COLO668 (cell line): Measurements from ENCODE around the gene SERPINA1.
"Not testable (repeated sequence)": the region's sequence is repeated elsewhere in the genome, so short reads cannot be mapped to it uniquely, and the experiment has no call there.

ENCODE experiments used
- DNase-seq: peaks from one replicate; lab custom pipeline; 2025; ENCODE audit not compliant: unreplicated experiment; lab: John Stamatoyannopoulos, UW

SERPINA1 gene

DNA sequence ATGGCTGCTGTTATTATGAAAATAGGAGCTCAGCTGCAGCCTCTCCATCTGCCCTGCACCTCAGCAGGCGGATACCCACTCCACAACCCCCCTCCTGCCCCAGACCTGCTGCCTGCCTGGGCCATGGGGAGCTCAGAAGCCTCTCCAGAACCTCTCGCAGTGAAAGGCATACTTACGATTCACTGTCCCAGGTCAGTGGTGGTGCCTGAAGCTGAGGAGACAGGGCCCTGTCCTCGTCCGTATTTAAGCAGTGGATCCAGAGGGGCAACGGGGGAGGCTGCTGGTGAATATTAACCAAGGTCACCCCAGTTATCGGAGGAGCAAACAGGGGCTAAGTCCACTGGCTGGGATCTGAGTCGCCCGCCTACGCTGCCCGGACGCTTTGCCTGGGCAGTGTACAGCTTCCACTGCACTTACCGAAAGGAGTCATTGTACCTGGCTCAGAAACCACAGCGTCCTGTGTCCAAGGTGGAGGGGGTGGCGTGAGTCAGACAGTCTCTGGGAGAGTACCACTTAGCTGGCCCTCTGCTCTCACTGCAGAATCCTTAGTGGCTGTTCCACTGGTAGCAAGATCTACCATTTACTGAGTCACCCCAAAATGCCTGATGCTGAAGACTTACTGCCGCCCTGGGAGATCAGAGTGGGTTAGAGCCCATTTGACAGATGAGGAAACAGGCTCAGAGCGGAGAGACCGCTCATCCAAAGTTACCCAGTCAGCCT is at the start of gene SERPINA1:
Gene SERPINA1 (minus strand): TSS at position 219 of the 720 bp plus-strand sequence. CDS start 5,365 bp downstream, outside the sequence.
- DNase-seq = peak; percentile 66

DNA sequence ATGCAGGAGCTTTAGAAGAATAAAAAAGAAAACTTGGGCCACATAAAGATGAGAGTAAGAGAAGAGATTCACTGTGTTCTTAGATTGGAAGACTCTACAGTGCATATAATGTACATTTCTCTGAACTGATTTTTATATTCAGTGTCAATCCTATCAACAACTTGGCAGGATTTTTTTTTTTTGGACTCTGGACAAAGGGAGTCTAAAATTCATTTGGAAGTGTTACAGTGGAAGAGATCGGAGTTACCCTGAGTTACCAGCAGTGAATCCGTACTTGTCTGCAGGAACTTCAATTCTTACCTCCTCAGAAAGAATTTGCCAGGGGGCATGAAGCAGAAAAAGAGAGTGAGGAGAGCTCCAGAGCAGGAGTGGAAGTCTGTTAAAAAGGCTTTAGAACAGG is 40.2 kb upstream of the SERPINA1 start:
- no peak for DNase-seq

DNA sequence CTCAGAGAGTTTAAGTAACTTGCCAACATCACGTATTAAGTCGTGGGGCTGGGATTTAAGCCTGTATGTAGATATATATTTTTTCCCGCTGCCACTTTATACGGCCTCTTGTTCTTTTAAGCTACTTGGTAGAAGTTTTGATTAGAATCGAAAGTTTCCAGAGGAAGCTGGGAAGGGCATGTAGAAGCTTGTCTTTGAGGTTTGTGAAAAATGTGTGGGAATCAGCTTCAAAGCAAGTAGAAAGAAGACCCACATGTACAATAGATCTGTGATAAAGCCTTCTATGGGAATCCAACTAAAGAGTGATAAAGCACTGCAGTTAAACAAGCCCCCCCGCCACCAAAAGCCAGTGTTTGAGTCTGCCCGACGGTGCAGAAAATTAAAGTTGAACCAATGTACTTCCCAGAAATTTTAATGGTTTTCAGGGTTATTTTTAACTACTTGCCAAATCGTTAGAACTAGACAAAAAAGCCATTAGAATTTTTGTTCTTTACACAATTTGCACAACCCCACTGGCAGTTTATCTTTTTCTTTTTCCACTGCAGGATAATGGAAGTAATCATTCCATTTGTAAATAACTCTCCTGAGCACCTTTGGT is 38.7 kb upstream of the SERPINA1 start:
- no peak for DNase-seq

- no peak for DNase-seq
These were observed 38.1 kb upstream of the SERPINA1 start for GRCh38 chr14:94426526-94426925.

- DNase-seq = no peak
These were observed 36.0 kb upstream of the SERPINA1 start for GRCh38 chr14:94424371-94424770.

DNA sequence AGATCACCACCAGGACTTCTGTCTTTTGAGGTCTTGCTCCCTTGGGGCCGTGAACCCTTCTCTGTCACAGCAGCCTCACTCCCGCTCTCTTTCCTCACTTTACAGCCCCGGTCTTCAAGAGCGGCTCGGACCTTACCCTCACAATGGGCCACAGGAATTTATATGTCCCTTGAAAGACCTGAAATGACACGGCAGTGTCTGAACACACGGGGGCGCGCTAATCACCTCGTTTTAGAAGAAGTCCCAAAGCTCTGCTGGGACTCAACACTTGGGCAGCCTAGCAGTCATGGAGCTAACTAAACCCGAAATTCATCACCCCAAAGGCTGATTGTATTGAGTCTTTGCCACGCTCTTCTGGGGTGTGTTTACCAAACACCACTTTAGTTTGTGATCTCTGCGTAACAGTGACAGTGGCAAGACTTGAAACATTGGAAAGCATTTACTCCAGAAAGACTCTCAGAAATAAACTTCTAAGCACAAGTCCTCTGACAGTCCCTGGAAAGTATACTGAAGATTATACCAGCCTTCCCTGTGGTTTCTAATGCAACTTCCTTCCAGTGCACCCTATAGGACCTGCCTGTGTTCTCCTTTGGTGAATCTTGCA is 35.2 kb upstream of the SERPINA1 start:
- peak; percentile 54 for DNase-seq

DNA sequence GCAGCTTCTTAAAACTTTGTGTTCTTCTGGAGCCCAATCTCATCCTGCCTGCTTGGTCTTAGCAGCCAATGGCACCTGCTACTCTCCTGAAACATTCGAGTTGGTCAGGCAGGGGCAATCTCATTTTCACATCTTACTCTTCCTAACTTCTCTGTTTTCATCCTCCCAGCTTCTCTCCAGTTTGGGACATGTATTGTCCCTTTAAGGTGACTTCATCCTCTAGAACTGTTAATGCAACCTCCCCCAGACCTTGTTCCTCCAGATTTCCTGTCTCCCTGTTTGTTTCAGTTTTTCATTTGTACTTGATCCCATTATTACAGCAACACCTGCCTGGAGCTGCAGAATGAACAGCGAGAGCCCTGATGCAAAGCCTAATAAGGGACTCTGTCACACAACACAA is 32.9 kb upstream of the SERPINA1 start:
- peak; percentile 17 for DNase-seq

DNA sequence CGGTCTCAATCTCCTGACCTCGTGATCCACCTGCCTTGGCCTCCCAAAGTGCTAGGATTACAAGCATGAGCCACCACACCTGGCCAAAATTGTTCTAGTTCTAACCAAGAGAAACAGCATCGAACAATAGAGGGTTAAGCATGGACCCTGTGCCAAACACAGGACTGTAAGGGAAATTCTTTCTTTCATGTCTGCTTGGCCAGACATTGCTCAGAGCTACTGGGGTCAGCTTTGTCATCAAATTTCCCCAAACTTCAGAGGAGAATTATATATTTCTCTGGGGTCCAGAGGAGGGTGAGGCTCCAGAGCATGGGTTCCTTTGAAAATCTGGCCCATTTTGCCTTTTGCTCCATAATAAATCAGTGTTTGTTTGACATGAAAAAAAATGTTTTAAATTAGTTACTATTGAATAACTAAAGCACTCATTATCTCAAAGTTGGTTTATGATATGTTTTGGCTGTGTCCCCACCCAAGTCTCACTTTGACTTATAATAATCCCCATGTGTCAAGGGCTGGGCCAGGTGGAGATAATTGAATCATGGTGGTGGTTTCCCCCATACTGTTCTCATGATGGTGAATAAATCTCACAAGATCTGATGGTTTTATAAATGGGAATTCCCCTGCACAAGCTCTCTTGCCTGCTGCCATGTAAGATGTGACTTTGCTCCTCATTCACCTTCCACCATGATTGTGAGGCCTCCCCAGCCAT is 29.2 kb upstream of the SERPINA1 start:
- not testable (repeated sequence) for DNase-seq

GRCh38 chr14:94412671-94413638 is 24.6 kb upstream of the SERPINA1 start:
- DNase-seq = no peak

DNA sequence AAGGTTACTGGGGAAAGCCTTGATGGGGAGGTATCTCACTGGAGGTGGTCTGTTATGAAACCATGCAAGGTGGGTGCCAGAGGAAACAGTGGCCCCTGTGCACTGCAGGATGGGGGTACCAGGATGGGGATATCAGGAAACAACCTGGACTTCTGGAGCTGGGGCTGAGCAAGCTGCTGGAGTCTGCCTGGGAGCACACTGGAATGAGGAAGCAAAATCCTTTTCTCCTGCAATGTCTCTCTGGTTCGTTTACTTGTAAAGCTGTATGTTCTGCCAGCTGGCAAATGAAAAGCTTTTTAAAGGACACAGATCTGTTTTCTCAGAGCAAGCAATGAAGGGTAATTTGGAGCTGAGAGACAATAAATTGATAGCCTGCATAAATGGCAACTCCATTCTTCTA is 23.2 kb upstream of the SERPINA1 start:
- DNase-seq = no peak

DNA sequence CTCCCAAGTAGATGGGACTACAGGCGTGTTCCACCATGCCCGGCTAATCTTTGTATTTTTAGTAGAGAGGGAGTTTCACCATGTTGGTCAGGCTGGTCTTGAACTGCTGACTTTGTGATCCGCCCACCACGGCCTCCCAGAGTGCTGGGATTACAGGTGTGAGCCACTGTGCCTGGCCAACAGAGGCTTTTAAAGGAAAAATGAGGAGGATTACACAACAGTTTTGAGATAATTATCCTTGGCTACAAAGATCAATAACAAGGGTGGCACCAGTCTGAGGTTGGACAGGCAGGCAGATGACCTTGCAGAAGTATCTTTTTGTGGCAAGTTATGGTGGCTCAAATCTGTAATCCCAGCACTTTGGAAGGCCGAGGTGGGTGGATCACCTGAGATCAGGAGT is 21.0 kb upstream of the SERPINA1 start:
- DNase-seq = not testable (repeated sequence)

GRCh38 chr14:94408546-94409095 is 20.2 kb upstream of the SERPINA1 start:
- no peak for DNase-seq

GRCh38 chr14:94407906-94408305 is 19.5 kb upstream of the SERPINA1 start:
- no peak for DNase-seq

DNA sequence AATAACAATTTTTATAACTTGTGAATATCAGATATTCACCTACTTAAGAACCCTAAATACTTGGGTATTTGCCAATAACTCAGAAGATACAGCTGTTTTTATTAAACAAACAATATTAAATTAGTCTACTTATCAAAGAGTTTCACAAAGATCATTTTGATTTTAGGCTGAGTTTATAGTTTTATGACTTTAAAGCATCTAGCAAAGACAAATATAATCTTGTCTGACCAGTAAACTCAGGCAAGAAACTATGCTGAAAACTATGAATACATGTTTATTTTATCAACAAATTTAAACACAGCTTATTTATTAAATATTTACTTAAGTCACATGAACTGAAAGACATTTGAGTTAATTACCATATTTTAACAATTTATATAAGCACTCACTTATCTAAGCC is 18.5 kb upstream of the SERPINA1 start:
- DNase-seq = no peak

DNA sequence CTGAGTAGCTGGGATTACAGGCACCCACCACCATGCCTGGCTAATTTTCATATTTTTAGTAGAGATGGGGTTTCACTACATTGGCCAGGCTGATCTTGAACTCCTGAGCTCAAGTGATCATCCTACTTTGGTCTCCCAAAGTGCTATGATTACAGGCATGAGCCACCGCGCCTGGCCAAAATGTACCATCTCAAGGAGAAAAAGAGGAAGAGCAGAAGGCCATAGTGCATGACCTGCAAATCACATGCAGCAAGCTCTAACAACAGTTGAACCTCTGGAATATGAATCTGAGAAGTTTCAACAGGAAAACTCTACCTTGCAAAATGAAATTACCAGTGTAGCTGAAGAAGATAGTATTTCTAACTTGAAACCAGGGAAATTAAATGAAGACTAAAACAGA is 17.1 kb upstream of the SERPINA1 start:
- DNase-seq = no peak

DNA sequence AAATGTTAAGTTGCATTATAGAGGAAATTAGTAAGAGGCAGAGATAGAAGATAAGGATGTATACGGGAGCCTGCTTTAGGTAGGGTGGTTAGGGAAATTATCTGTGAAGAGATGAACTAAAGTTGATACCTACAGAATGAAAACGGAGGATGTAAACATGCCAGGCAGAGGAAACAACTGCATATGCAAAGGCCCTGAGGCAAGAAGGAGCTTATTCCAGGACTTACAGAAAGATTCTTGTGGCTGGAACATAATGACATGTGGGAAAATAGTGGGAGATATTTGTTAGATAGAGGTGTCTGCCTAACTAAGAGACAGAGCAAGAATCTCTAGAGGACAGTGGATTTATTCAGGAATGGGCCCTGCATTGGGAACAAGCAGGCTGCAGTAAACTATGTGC is 16.2 kb upstream of the SERPINA1 start:
- no peak for DNase-seq

- DNase-seq = no peak
These were observed 15.0 kb upstream of the SERPINA1 start for GRCh38 chr14:94403312-94403932.

DNA sequence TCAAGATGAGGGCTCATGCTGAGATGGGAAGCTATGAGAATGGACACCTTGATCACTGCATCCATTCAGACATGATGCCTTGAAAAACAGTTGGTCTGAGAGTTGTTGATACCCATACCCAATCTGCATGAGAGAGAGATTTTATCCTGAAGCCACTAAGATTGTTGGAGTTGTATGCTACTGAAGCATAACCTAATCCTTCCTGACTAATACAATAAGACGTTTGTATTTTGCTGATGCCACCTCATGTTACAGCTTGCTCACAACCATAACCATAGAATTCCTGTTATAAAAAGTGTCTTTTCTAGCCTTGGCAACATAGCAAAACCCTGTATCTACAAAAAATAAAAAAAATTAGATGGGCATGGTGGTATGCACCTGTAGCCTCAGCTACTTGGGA is 12.7 kb upstream of the SERPINA1 start:
- no peak for DNase-seq

DNA sequence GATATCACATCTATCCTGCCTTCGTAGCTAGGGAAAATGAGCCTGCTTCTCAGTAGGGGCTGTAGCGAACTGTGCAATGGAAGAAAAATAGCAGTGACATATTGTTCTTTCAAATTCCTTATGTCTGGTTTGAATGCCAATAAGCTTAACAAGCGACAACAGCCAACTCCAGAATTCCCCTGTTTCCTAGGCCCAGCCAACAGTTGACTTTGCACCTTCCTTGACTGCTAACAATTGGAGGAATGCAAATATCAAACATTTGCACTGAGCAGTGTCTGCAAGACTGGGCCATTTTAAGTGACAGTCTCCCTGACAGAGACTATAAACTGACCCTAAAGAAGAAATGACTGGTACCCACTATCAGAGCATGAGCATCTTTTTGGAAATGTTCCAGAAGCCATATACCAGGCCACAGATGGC is 12.0 kb upstream of the SERPINA1 start:
- no peak for DNase-seq

- no peak for DNase-seq
These were observed 10.1 kb upstream of the SERPINA1 start for GRCh38 chr14:94398536-94398935.
